B cell (primary cell): ENCODE measurements around the gene LCN12. TPM values are rescaled to one million over a fixed set of nuclear protein-coding genes. Genes with fewer than 3 reads are reported as not detected.

ENCODE experiments used
- ATAC-seq: fragments of 200-7000 bp; cut with Tn5 transposase; one replicate; pipeline ENCODE4 v1.10.0; 2021; ENCODE audit warnings: low read depth, mild to moderate bottlenecking, moderate number of reproducible peaks, moderate library complexity
- CTCF ChIA-PET: fragments of 350-600 bp; sonication (Branson Sonifier 250); formaldehyde crosslinking; loops from one replicate; lab custom pipeline; 2021; ENCODE audit warnings: antibody characterized with exemption, inconsistent platforms; lab: Charles Lee
- POLR2A ChIA-PET: fragments of 350-600 bp; sonication (Branson Sonifier 250); formaldehyde crosslinking; loops from one replicate; lab custom pipeline; 2021; ENCODE audit warnings: antibody characterized with exemption; lab: Charles Lee
- DNase-seq: peaks from one replicate; pipeline ENCODE4 v3.0.0; 2013
- H2AFZ ChIP-seq: 2 replicates; pipeline ENCODE4 v1.6.1; 2012; ENCODE audit warnings: mild to moderate bottlenecking, low read depth, low read length; ENCODE audit not compliant: insufficient read depth, poor library complexity, severe bottlenecking
- H3K27ac ChIP-seq, 2 donors: 1 replicate in 1 of 2; 2 replicates in 1 of 2; pipeline ENCODE4 v1.5.1; 2012 to 2013; ENCODE audit warnings: low read length in 2 of 2, mild to moderate bottlenecking in 2 of 2, moderate library complexity in 1 of 2
- H3K27me3 ChIP-seq, 4 experiments: fragments of 200-600 bp in 1 of 4; sonication (generic) in 1 of 4; replicated peaks in 1 of 4; 1 replicate in 2 of 4; 2 replicates in 2 of 4; pipeline versions ENCODE4 v1.6.1 to v1.7.0; 2013 to 2016; ENCODE audit warnings: low read length in 3 of 4, mild to moderate bottlenecking in 2 of 4, mixed read lengths in 1 of 4, moderate library complexity in 1 of 4; ENCODE audit not compliant: insufficient read depth in 4 of 4, control insufficient read depth in 3 of 4; ENCODE audit errors: control extremely low read depth in 1 of 4
- H3K36me3 ChIP-seq, 2 experiments: replicated peaks in 1 of 2; 1 replicate in 1 of 2; 2 replicates in 1 of 2; pipeline versions ENCODE4 v1.6.1 to v1.7.1; 2013; ENCODE audit warnings: low read length in 1 of 2; ENCODE audit not compliant: insufficient read depth in 2 of 2, control insufficient read depth in 1 of 2; ENCODE audit errors: control extremely low read depth in 1 of 2, extremely low read depth in 1 of 2
- H3K4me1 ChIP-seq, 2 donors: fragments of 200-600 bp in 1 of 2; sonication (generic) in 1 of 2; 1 replicate in 1 of 2; 2 replicates in 1 of 2; pipeline versions ENCODE4 v1.5.1 to v1.6.1; 2013 to 2017; ENCODE audit warnings: low read length in 2 of 2; ENCODE audit not compliant: control insufficient read depth in 2 of 2, insufficient read depth in 2 of 2
- H3K4me2 ChIP-seq: replicated peaks from 2 replicates; pipeline ENCODE3; 2012; ENCODE audit warnings: mild to moderate bottlenecking, low read depth, low read length; ENCODE audit not compliant: poor library complexity, severe bottlenecking
- H3K4me3 ChIP-seq, 5 experiments: fragments of 200-600 bp in 1 of 5; sonication (generic) in 1 of 5; 1 replicate in 3 of 5; 2 replicates in 2 of 5; pipeline versions ENCODE4 v1.5.1 to v1.7.0; 2011 to 2016; ENCODE audit warnings: low read length in 4 of 5, mild to moderate bottlenecking in 4 of 5, low read depth in 2 of 5, control low read depth in 1 of 5, moderate library complexity in 1 of 5; ENCODE audit not compliant: insufficient read depth in 1 of 5; ENCODE audit errors: control extremely low read depth in 1 of 5, extremely low read depth in 1 of 5
- H3K79me2 ChIP-seq: fragments of 200-600 bp; sonication (generic); one replicate; pipeline ENCODE4 v1.6.0; 2016; ENCODE audit warnings: low read length; ENCODE audit not compliant: control insufficient read depth, insufficient read depth
- H3K9ac ChIP-seq: fragments of 200-600 bp; sonication (generic); 2 replicates; pipeline ENCODE4 v1.6.1; 2017; ENCODE audit warnings: mild to moderate bottlenecking, low read length, moderate library complexity
- H3K9me3 ChIP-seq, 3 donors: one replicate each; pipeline versions ENCODE4 v1.6.1 to v1.7.1; 2013; ENCODE audit warnings: low read length in 2 of 3; ENCODE audit not compliant: control insufficient read depth in 2 of 3, insufficient read depth in 1 of 3; ENCODE audit errors: control extremely low read depth in 1 of 3
- H4K20me1 ChIP-seq: 2 replicates; pipeline ENCODE4 v1.6.0; 2012; ENCODE audit warnings: mild to moderate bottlenecking, low read length; ENCODE audit not compliant: insufficient read depth, control insufficient read depth, poor library complexity, severe bottlenecking
- H3K27ac Mint-ChIP-seq: one replicate; pipeline ENCODE4 v1.8.0; 2021; ENCODE audit warnings: mixed read lengths
- H3K27me3 Mint-ChIP-seq: one replicate; pipeline ENCODE4 v1.8.0; 2021; ENCODE audit warnings: mixed read lengths
- H3K4me1 Mint-ChIP-seq: one replicate; pipeline ENCODE4 v1.8.0; 2021; ENCODE audit warnings: mixed read lengths
- H3K4me3 Mint-ChIP-seq: one replicate; pipeline ENCODE4 v1.8.0; 2021; ENCODE audit warnings: mixed read lengths
- H3K9me3 Mint-ChIP-seq: one replicate; pipeline ENCODE4 v1.8.0; 2022; ENCODE audit warnings: mixed read lengths; ENCODE audit not compliant: insufficient read depth
- EZH2 ChIP-seq: IDR thresholded peaks from 2 replicates; pipeline ENCODE4 v1.6.1; 2012; ENCODE audit warnings: borderline replicate concordance, low read depth, mild to moderate bottlenecking, moderate library complexity, low read length; ENCODE audit not compliant: insufficient read depth, poor library complexity, severe bottlenecking
- WGBS: methylation state at CpG from one replicate; pipeline ENCODE4 v1.1.5; 2013; ENCODE audit warnings: missing lambda C conversion rate; ENCODE audit not compliant: insufficient coverage; 5-methylcytosine and 5-hydroxymethylcytosine counted together
- intact Hi-C: fragments of 100-400 bp; cut with micrococcal nuclease; formaldehyde crosslinking; loops from one replicate; pipeline ENCODE4 v1.10.0; 2022
- polyA plus RNA-seq: library from polyadenylated mRNA; depleted of rRNA; stranded (reverse); fragments of >200 nt; gene quantifications from 2 replicates; pipeline ENCODE4 v1.2.3, GENCODE V29; 2012
- total RNA-seq, 2 donors: library from RNA; stranded (reverse); fragments of 120-200 nt in 1 of 2; gene quantifications; 1 replicate in 1 of 2; 2 replicates in 1 of 2; pipeline versions ENCODE4 v1.2.3 to v1.2.4, GENCODE V29; 2013 to 2022
- TF ChIP-seq, protein P1 (sequence below): fragments of 200-600 bp; IDR thresholded peaks from one replicate; pipeline ENCODE4 v1.8.0; 2022; ENCODE audit warnings: antibody characterized with exemption, mild to moderate bottlenecking

Gene LCN12
- total and polyA plus RNA-seq, 2 donors (not counting 1 experiment from before 2014, with no cell fraction given) = 2.4 to 2.6 TPM

- POLR2A ChIA-PET = no interaction called here
- Mint-ChIP-seq H3K4me1 (peaks cover 8% of the 10 kb centered on the region), H3K27ac (peak overlapping the region; percentile 92)
These were observed 1.3 kb upstream of the LCN12 start for GRCh38 chr9:136950656-136951276.

DNA sequence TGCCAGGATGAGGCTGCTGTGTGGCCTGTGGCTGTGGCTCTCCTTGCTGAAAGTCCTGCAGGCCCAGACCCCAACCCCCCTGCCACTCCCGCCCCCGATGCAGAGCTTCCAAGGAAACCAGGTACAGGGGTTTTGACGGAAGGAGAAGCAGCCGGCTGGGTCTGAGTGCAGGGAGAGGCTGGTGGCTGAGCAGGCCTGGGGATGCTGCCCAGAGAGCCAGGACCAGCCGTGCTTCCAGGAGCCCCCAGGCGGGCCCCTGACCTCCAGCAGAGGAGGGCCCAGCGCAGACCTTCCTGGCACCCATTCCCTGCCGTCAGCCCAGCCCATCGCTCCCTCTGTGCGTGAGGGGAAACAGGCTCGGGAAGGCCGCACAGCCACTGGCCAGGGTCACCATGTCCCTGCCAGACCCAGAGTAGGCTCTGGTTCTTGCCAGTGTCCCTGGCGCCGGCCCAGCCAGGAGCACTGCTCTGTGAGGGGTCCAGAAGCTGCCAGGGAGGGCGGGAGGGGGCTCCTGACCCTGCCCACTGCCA is 313 bp downstream of the LCN12 start:
- Mint-ChIP-seq H3K27me3 (no peaks in the 10 kb centered on the region), H3K4me3 (no peak overlapping the region), H3K4me1 (peaks cover 7% of the 10 kb centered on the region), H3K27ac (no peak overlapping the region), H3K9me3 (no peaks in the 10 kb centered on the region)
- H3K4me3 ChIP-seq = no peak overlapping the region
- ATAC-seq (no peak), DNase-seq (no peak)
- H3K27ac ChIP-seq = no peak overlapping the region
- no peaks in the 10 kb centered on the region for H3K36me3 ChIP-seq
- H3K4me1 ChIP-seq = peaks cover 10 to 11% of the 10 kb centered on the region in 2 donors
- H3K4me2 ChIP-seq = no peak overlapping the region
- intact Hi-C loops = no loop called here
- H3K79me2 ChIP-seq = no peaks in the 10 kb centered on the region
- CTCF ChIA-PET = no interaction called here
- POLR2A ChIA-PET = no interaction called here
- H3K27me3 ChIP-seq = peaks cover 0 to 2% (median 0%) of the 10 kb centered on the region in 4 experiments
- no peaks in the 10 kb centered on the region for H4K20me1 ChIP-seq
- 94% methylated on average over 15 of the region's 15 CpGs for WGBS
- no peak overlapping the region for H2AFZ ChIP-seq
- no peak overlapping the region for H3K9ac ChIP-seq
- H3K9me3 ChIP-seq = no peaks in the 10 kb centered on the region
- TF ChIP-seq EZH2 = no peak
- TF ChIP-seq, protein P1, sequence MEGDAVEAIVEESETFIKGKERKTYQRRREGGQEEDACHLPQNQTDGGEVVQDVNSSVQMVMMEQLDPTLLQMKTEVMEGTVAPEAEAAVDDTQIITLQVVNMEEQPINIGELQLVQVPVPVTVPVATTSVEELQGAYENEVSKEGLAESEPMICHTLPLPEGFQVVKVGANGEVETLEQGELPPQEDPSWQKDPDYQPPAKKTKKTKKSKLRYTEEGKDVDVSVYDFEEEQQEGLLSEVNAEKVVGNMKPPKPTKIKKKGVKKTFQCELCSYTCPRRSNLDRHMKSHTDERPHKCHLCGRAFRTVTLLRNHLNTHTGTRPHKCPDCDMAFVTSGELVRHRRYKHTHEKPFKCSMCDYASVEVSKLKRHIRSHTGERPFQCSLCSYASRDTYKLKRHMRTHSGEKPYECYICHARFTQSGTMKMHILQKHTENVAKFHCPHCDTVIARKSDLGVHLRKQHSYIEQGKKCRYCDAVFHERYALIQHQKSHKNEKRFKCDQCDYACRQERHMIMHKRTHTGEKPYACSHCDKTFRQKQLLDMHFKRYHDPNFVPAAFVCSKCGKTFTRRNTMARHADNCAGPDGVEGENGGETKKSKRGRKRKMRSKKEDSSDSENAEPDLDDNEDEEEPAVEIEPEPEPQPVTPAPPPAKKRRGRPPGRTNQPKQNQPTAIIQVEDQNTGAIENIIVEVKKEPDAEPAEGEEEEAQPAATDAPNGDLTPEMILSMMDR = no peak

More at GRCh38 chr9:136950656-136951276, 1.3 kb upstream of the LCN12 start:
- H3K36me3 ChIP-seq = no peaks in the 10 kb centered on the region
- no peaks in the 10 kb centered on the region for H3K79me2 ChIP-seq
- no peaks in the 10 kb centered on the region for H4K20me1 ChIP-seq
- Mint-ChIP-seq H3K9me3 (no peaks in the 10 kb centered on the region), H3K4me3 (peak overlapping the region; percentile 88), H3K27me3 (no peaks in the 10 kb centered on the region)
- peak overlapping the region; percentile 66 for H3K9ac ChIP-seq
- H3K4me3 ChIP-seq = peak overlapping the region; percentile 44 to 65 (median 58)
- peaks cover 0 to 2% (median 0%) of the 10 kb centered on the region in 4 experiments for H3K27me3 ChIP-seq
- H3K27ac ChIP-seq = peak overlapping the region in 1 of 2 donors; percentile 72
- H3K4me2 ChIP-seq = peak overlapping the region; percentile 94
- CTCF ChIA-PET = interaction anchor here (0.5 to 1.0 kb wide), 2 partner anchors 84 to 96 kb away, joined by 5 read pairs; no protein-coding TSS in a partner anchor
- no peak for TF ChIP-seq EZH2
- TF ChIP-seq, protein P1 = no peak
- H2AFZ ChIP-seq = peak overlapping the region; percentile 94
- intact Hi-C loops = loop anchor here (1.0 kb wide), 1 partner anchor 75 kb away; no protein-coding TSS in a partner anchor
- no peaks in the 10 kb centered on the region for H3K9me3 ChIP-seq
- WGBS = 84% methylated on average over 6 of the region's 9 CpGs
- no peak for ATAC-seq
- peaks cover 10 to 11% of the 10 kb centered on the region in 2 donors for H3K4me1 ChIP-seq
- DNase-seq = no peak
